CD14-positive monocyte (primary cell): Measurements from ENCODE around the gene KCNH1. TPM values are rescaled to one million over a fixed set of nuclear protein-coding genes. Genes with fewer than 3 reads are reported as not detected.

ENCODE experiments used
- DNase-seq, 3 donors: peaks; one replicate each; pipeline ENCODE4 v3.0.0-alpha.2; 2011 to 2022
- H2AFZ ChIP-seq: 2 replicates; pipeline ENCODE4 v1.6.0; 2012; ENCODE audit warnings: mild to moderate bottlenecking, low read depth, low read length, inconsistent platforms; ENCODE audit not compliant: insufficient read depth, poor library complexity, severe bottlenecking
- H3K27ac ChIP-seq, 2 donors: 1 replicate in 1 of 2; 2 replicates in 1 of 2; pipeline ENCODE4 v1.5.1; 2012 to 2013; ENCODE audit warnings: low read length in 2 of 2, control low read depth in 1 of 2, inconsistent platforms in 1 of 2, low read depth in 1 of 2, mild to moderate bottlenecking in 1 of 2
- H3K27me3 ChIP-seq, 2 donors: one replicate each; pipeline versions ENCODE4 v1.6.0 to v1.6.1; 2011 to 2013; ENCODE audit warnings: low read length in 2 of 2; ENCODE audit not compliant: control insufficient read depth in 2 of 2, insufficient read depth in 2 of 2
- H3K36me3 ChIP-seq, 2 donors: replicated peaks in 1 of 2; 1 replicate in 1 of 2; 2 replicates in 1 of 2; pipeline versions ENCODE4 v1.5.1 to v1.6.1; 2012 to 2013; ENCODE audit warnings: low read length in 2 of 2, control low read depth in 1 of 2, inconsistent platforms in 1 of 2, mild to moderate bottlenecking in 1 of 2; ENCODE audit not compliant: insufficient read depth in 2 of 2, control insufficient read depth in 1 of 2
- H3K4me1 ChIP-seq, 2 donors: 1 replicate in 1 of 2; 2 replicates in 1 of 2; pipeline versions ENCODE4 v1.5.1 to v1.6.1; 2012 to 2013; ENCODE audit warnings: low read length in 2 of 2, control low read depth in 1 of 2, inconsistent platforms in 1 of 2, mild to moderate bottlenecking in 1 of 2, moderate library complexity in 1 of 2; ENCODE audit not compliant: insufficient read depth in 2 of 2, control insufficient read depth in 1 of 2
- H3K4me2 ChIP-seq: replicated peaks from 2 replicates; pipeline ENCODE3; 2012; ENCODE audit warnings: low read length, moderate library complexity, mild to moderate bottlenecking; ENCODE audit not compliant: poor library complexity, severe bottlenecking; ENCODE audit errors: extremely low read depth
- H3K4me3 ChIP-seq, 3 experiments: fragments of 200-600 bp in 1 of 3; sonication (generic) in 1 of 3; replicated peaks in 1 of 3; 1 replicate in 2 of 3; 2 replicates in 1 of 3; pipeline ENCODE4 v1.5.1; 2011 to 2013; ENCODE audit warnings: low read length in 3 of 3, mild to moderate bottlenecking in 3 of 3, control low read depth in 2 of 3, low read depth in 2 of 3, inconsistent platforms in 1 of 3, moderate library complexity in 1 of 3
- H3K79me2 ChIP-seq: 2 replicates; pipeline ENCODE4 v1.6.0; 2012; ENCODE audit warnings: mild to moderate bottlenecking, control low read depth, inconsistent platforms, low read length, moderate library complexity; ENCODE audit not compliant: insufficient read depth
- H3K9ac ChIP-seq: 2 replicates; pipeline ENCODE4 v1.6.0; 2017; ENCODE audit warnings: low read length, mild to moderate bottlenecking; ENCODE audit not compliant: insufficient read depth, poor library complexity, severe bottlenecking
- H3K9me3 ChIP-seq, 2 donors: replicated peaks in 1 of 2; 1 replicate in 1 of 2; 2 replicates in 1 of 2; pipeline versions ENCODE4 v1.5.1 to v1.6.1; 2012 to 2013; ENCODE audit warnings: low read length in 2 of 2, control low read depth in 1 of 2; ENCODE audit not compliant: control insufficient read depth in 1 of 2, insufficient read depth in 1 of 2
- H4K20me1 ChIP-seq: 2 replicates; pipeline ENCODE4 v1.6.0; 2012; ENCODE audit warnings: mild to moderate bottlenecking, low read length, control low read depth, moderate library complexity; ENCODE audit not compliant: insufficient read depth
- H3K27ac Mint-ChIP-seq, 7 donors: one replicate each; pipeline ENCODE4 v1.8.0; 2020; ENCODE audit warnings: mild to moderate bottlenecking in 7 of 7, mixed read lengths in 7 of 7, moderate library complexity in 6 of 7, inconsistent platforms in 2 of 7
- H3K27me3 Mint-ChIP-seq, 3 donors: one replicate each; pipeline ENCODE4 v1.8.0; 2021 to 2022; ENCODE audit warnings: low read depth in 3 of 3, mild to moderate bottlenecking in 3 of 3, mixed read lengths in 3 of 3, moderate library complexity in 3 of 3, inconsistent platforms in 1 of 3
- H3K36me3 Mint-ChIP-seq, 2 donors: one replicate each; pipeline ENCODE4 v1.8.0; 2020; ENCODE audit warnings: mixed read lengths in 2 of 2, inconsistent platforms in 1 of 2, mild to moderate bottlenecking in 1 of 2
- H3K4me1 Mint-ChIP-seq: one replicate; pipeline ENCODE4 v1.8.0; 2020; ENCODE audit warnings: mild to moderate bottlenecking, mixed read lengths
- H3K4me3 Mint-ChIP-seq, 2 donors: one replicate each; pipeline ENCODE4 v1.8.0; 2020; ENCODE audit warnings: mild to moderate bottlenecking in 2 of 2, mixed read lengths in 2 of 2, moderate library complexity in 1 of 2
- H3K9me3 Mint-ChIP-seq, 7 donors: one replicate each; pipeline ENCODE4 v1.8.0; 2020 to 2022; ENCODE audit warnings: mixed read lengths in 7 of 7, mild to moderate bottlenecking in 6 of 7, moderate library complexity in 6 of 7, inconsistent platforms in 2 of 7
- CTCF ChIP-seq: fragments of 200-600 bp; IDR thresholded peaks from one replicate; pipeline ENCODE4 v1.8.0; 2022; ENCODE audit warnings: antibody characterized with exemption, mild to moderate bottlenecking
- WGBS: methylation state at CpG from one replicate; pipeline ENCODE4 v1.1.5; 2013; ENCODE audit warnings: missing lambda C conversion rate; ENCODE audit not compliant: insufficient coverage; 5-methylcytosine and 5-hydroxymethylcytosine counted together
- intact Hi-C, 2 donors: fragments of 100-400 bp; cut with micrococcal nuclease; formaldehyde crosslinking; loops; one replicate each; pipeline versions ENCODE4 v1.15.0 to v1.15.1; 2023
- polyA plus RNA-seq, 3 donors: library from polyadenylated mRNA; depleted of rRNA in 1 of 3; unstranded in 2 of 3; stranded (reverse) in 1 of 3; fragments of 300-500 nt in 2 of 3; fragments of >200 nt in 1 of 3; fragmentation: Illumina TruSeq in 2 of 3; gene quantifications; 1 replicate in 2 of 3; 2 replicates in 1 of 3; pipeline ENCODE4 v1.2.3, GENCODE V29; 2012 to 2021

Gene KCNH1
- polyA plus RNA-seq, 3 donors: not detected

GRCh38 chr1:210683403-210684047 is 450.4 kb downstream of the KCNH1 start:
- Histone ChIP-seq H3K4me3 (no peak overlapping the region), H4K20me1 (no peaks in the 10 kb centered on the region), H2AFZ (no peak overlapping the region), H3K36me3 (no peaks in the 10 kb centered on the region), H3K9ac (no peak overlapping the region), H3K27ac (no peak overlapping the region), H3K79me2 (no peaks in the 10 kb centered on the region), H3K9me3 (no peaks in the 10 kb centered on the region), H3K27me3 (no peaks in the 10 kb centered on the region), H3K4me2 (no peak overlapping the region), H3K4me1 (peaks cover 0 to 5% of the 10 kb centered on the region in 2 donors)
- no peak for TF ChIP-seq CTCF
- Mint-ChIP-seq H3K36me3 (no peaks in the 10 kb centered on the region), H3K4me3 (no peak overlapping the region), H3K9me3 (peaks cover 0 to 3% (median 0%) of the 10 kb centered on the region in 7 donors), H3K4me1 (peaks cover 14% of the 10 kb centered on the region), H3K27ac (no peak overlapping the region), H3K27me3 (peaks cover 0 to 2% (median 0%) of the 10 kb centered on the region in 3 donors)
- intact Hi-C loops: no loop called here
- no peak for DNase-seq
- 95% methylated on average over 31 of the region's 33 CpGs for WGBS

DNA sequence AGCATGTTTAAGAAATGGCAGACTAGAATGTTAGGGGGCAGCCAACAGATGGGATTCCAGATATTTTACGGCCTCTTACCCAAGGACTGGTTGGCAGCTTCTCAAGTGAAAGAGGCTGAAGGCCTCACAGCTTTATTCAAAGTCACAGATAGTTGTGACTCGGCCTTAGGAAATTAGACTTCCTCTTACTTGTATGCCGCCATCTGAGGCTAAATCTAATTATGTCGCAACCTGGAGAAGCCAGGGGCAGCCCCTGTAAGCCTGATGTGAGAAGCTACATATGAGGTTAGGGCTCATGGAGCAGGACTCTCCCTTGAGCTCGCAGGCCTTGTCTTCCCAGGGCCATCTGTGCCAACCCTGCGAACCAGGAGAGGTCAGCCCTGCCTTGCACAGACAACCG is 452.8 kb downstream of the KCNH1 start:
- peak; percentile 6 to 32 (median 13) for DNase-seq
- Mint-ChIP-seq H3K4me1 (peaks cover 8% of the 10 kb centered on the region), H3K27ac (peak overlapping the region in 3 of 7 donors; percentile 6 to 45 (median 31)), H3K9me3 (peaks cover 0 to 3% (median 0%) of the 10 kb centered on the region in 7 donors), H3K4me3 (no peak overlapping the region), H3K36me3 (no peaks in the 10 kb centered on the region), H3K27me3 (peaks cover 0 to 2% (median 0%) of the 10 kb centered on the region in 3 donors)
- Histone ChIP-seq H3K27ac (no peak overlapping the region), H3K79me2 (no peaks in the 10 kb centered on the region), H3K9ac (no peak overlapping the region), H3K4me2 (no peak overlapping the region), H2AFZ (no peak overlapping the region), H3K4me3 (no peak overlapping the region), H4K20me1 (no peaks in the 10 kb centered on the region), H3K36me3 (no peaks in the 10 kb centered on the region), H3K4me1 (peaks cover 0 to 5% of the 10 kb centered on the region in 2 donors), H3K9me3 (no peaks in the 10 kb centered on the region), H3K27me3 (no peaks in the 10 kb centered on the region)
- intact Hi-C loops: no loop called here
- no peak for TF ChIP-seq CTCF
- WGBS: 13% methylated on average over 4 of the region's 7 CpGs
